Glomerular visceral epithelial cell (primary cell): ENCODE data around the gene TSPAN31.

Source experiments
- DNase-seq: peaks from one replicate; pipeline ENCODE4 v3.0.0-alpha.2; 2016; ENCODE audit errors: extremely low spot score

TSPAN31 gene

GRCh38 chr12:57722716-57723629 lies 21.9 kb upstream of the TSPAN31 start:
- DNase-seq, result no peak

DNA sequence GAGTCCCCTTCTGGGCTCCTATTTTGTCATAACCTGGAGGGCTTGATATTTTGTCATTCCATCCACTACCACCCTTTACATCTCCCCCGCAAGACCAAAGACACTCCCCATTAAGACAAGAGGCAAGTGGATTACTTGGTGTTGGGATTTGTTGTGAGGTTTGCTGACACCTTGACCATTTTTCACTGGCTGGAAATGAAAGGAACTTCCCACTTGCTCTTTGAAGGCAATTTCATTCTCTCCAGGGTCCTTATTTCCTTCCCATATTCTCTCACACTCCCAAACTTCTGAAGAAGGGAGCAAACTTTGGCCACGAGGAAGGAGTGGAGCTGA lies 21.2 kb upstream of the TSPAN31 start:
- no peak for DNase-seq

DNA sequence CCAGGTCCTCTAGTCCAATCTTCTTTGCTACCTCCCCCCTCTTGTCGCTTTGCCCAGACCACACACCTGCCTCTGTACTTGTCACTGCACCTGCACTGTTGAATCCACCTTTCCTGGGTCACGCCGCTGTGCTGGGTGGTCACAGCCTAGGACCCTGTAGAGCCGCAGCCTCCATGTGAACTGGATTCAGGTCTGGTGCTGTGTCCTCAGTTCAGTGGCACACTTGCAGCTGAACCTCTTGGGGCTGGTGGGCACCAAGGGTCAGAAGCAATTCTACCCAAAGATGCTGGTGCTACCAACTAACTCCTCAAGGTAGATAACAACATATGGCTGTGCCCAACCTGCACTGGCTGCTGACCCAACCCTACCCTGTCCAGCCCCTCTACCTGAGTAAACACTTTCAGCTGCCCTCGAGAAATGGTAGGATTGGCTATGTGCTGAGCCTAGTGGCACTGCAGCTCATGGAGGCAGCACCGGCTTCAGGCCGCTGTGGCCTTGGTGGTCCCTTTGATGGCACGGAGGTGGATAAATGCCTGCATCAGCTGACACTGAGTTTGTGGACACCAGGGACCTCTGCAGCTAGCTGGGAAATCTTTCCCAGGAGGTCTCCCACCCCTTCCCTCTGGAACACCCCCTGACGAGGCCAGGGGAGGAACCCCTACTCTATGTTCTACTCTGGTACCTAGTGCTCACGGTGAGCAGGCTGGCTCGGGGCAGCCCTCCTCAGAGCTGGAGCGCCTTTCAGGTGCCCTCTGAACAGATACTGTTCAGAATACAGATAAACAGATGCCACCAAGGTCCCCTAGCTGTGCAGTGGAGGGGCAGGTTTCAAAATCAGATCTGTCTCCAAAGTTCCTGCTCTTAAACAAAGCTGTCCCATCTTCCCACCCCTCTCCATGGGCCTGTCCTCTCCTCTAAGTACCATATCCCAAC lies 20.6 kb upstream of the TSPAN31 start:
- DNase-seq, result no peak

GRCh38 chr12:57724936-57725740 lies 19.7 kb upstream of the TSPAN31 start:
- no peak for DNase-seq

GRCh38 chr12:57725851-57726150 lies 19.0 kb upstream of the TSPAN31 start:
- no peak for DNase-seq

DNA sequence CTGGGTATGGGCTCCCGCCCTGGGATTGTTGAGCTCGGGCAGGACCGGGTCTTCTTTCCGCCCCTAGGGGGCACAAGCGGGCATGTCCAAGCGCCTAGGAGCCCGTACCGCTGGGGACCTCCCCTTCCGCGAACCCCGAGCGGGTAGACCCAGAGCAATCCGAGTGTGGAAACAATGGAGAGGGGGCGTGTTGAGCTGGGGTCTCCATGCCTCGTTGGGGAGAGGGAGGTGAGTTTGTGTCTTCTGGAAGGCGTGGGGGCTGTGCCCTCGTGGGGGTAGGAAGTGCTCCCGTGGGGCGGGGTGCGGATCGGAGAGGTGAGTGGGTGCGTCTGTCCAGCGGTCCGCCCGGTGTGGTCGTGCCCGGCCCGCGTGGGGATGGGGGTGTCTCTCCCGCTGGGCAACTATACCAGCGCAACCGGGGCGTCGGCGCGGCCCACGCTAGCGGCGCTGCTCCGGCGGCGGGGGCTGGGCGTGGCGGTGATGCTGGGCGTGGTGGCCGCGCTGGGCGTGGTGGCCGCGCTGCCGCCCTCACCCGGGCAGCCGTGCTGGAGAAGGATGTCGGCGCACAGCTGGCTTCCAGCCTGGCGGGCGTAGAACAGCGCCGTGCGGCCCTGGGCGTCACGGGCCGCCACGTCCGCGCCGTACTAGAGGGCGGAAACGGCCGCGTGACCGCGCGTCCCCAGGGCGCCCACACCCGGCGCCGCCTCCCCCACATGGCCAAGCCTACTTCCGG lies 18.5 kb upstream of the TSPAN31 start:
- peak; percentile 89 for DNase-seq

GRCh38 chr12:57726884-57727757 lies 17.7 kb upstream of the TSPAN31 start:
- DNase-seq, result no peak

DNA sequence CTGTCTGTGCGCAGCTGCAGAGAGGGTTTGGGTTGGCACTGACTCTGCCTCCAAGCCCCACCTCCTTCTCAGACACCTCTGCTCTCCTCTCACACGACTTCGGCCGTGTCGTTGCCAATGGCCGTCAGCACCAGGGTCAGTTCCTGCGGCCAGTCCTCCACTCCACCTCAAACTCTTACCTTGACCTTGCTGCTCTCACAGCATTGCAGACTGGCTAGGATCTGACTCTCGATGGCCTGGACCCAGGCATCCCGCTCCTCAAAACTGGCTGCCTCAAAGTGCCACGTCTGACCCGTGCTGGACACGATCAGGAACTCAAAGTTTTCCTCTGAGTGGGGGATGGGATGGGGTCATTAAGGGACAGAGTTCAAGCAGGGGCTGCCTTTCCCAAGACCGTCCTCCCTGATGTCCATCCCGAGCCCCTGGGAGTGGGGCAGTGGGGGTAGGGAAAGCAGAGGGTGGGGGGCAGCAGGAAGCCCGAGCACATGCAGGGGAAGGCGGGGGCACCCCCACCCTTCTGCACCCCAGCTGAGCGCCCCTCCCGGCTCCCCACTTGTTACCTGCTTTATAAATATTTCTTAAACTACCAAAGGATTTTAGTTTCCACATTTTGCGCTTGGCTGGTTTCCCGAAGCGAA lies 17.0 kb upstream of the TSPAN31 start:
- no peak for DNase-seq

DNA sequence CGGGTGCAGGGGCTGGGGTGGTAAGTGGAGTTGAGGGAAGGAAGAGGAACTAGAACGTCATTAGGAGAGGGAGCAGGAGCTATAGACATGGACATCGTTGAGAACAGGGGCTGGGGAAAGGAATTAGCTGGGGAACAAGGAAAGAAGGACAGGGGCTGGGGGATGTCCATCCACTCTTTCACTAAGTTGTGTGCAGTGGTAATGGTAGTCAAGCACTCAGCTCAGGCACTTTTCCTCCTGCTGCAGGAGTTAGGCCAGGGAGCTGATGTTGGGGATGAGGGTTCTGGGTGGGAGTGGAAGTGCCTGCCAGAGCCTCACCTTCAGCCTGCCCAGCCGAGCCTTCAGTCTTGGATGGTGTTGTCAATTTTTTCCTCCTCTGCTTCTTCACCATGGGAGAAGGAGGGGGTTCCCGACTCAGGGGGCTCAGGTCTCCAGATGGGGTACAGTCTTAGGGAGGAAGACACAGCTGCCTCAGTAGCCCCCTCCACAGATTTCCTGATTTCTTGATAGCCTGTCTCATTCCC lies 15.5 kb upstream of the TSPAN31 start:
- DNase-seq, result no peak

DNA sequence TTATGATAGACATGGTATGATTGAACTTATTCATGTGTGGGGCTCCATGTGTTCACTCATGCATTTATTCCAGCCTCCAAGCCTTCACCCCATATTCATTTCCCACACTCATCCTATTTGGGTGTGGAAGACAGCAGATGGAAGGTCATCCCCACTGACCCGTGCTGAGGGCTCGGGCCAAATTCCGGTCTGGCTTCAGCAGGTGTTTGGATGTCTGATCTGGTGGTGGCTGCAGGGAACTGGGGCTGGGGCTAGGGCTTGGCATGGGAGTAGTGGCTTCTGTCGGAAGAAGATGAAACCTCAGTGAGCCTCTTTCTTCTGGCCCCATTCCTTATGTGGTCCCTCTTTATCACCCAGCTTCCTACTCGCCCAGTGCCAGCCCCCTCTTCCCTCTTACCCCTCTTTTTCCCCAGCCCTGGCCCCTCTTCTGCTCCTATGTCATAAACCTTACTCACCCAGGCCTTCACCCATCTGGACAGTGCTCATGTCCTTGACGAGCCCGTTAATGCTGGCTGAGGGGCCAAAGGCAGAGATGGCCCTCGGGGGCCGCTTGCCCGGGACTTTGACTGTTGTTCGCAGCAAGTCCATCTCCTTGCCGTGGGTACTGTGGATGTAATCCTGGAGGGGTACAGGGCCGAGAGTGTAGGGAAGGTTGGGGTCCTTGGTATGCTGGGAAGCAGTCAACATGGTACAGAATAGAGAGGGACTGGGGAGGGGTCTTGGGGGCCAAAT lies 14.3 kb upstream of the TSPAN31 start:
- DNase-seq, result no peak

DNA sequence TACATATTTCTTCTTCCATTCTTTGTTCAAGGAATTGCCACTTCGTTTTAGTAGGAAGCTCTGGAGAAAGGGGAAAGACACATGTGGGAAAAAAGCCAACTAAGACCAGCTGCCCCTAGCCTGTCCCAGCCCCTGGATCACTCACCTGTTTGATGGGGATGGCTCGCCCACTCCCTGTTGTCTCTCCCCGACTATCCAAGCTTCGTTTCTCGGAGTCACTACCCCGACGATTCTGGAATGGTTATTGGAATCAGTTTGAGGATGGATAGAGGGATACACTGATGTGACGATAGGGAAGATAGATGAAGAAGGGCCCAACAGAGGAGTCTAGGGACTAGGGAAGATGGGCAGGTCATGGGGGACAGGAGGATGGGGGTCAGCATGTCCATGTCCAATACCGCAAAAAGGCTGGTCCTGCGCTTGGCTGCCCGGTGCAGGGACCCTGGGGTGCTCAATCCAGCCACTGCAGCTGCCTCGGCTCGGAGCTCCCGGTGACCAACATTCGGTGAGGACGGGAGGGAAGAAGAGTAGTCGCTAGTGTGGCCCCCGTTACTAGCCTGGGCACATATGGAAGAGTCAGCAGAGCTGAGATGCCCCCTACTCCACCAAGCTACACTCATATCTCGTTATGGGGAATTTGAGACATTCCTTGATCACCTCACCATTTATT lies 13.3 kb upstream of the TSPAN31 start:
- no peak for DNase-seq

GRCh38 chr12:57732270-57732669 lies 12.6 kb upstream of the TSPAN31 start:
- DNase-seq, result no peak

DNA sequence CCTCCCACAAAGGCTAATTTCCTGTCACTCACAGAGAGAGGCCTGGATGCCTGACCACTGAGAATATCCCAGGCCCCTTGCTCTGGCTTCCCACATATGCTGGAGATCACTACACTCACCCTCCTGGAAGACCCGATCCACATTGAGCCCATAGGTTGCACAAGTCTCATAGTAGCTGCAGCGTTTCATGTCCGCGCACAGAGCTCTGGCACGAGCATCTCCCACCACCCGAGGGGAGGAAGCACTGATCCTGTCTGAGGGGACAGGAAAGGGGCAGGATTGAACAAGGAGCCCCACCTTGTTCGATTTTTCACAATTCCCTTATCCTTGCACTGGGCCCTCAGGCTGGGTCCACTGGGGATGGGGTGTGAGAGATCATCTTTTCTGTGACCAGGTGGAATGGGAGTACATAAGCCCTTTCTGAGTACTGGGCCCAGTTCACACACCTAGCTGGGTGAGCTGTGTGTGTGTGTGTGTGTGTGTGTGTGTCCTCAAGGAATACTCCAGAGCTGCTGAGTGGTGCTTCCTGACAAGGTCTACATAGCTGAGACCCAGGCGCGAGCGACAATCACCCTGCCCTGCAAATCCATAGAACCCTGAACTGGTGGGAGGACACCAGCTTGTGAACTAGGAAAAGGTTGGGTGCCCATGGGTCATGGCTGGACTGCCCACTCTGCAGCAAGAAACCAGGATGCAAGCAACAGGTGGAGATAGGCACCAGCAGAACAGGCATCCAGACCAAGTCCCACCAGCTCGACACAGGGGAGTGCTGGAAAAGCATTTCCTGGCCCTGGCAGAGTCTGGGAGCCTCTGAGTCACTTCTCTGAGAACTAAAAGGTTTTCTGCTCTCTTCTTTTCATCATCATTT lies 11.9 kb upstream of the TSPAN31 start:
- DNase-seq, result no peak

- no peak for DNase-seq
Measured at GRCh38 chr12:57733928-57734327, 10.9 kb upstream of the TSPAN31 start.

DNA sequence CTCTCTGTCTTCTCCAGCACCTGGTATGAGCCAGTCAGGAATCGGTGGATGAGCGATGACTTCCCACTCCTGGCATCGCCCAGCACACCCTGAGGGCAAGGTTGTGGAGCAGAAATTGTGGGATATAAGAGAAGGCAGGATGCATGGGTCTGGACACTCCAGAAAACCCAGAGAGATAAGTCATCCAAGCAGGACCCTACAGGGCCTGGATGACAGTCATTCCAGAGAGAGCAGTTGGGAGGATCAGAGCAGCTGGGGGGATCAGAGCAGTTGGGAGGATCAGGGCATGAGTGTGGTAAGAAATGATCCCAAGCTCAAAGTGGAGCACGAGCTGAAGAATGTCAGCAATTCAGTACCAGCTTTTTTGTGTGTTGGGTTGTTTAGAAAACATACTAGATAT lies 10.2 kb upstream of the TSPAN31 start:
- no peak for DNase-seq

GRCh38 chr12:57735198-57735855 lies 9.5 kb upstream of the TSPAN31 start:
- DNase-seq, result peak; percentile 21
